BJ (cell line): ENCODE measurements around the gene RTL3. TPM values are rescaled to one million over a fixed set of nuclear protein-coding genes. Genes with fewer than 3 reads are reported as not detected.

ENCODE experiments used
- CTCF ChIA-PET: fragments of 350-600 bp; formaldehyde crosslinking; extraction: SDS; loops from one replicate; lab custom pipeline; 2021; ENCODE audit warnings: antibody characterized with exemption, inconsistent platforms; lab: Yijun Ruan, JAX
- POLR2A ChIA-PET: fragments of 300-600 bp; sonication (Branson Sonifier 250); formaldehyde crosslinking; extraction: SDS; loops from one replicate; lab custom pipeline; 2021; ENCODE audit warnings: antibody characterized with exemption; lab: Charles Lee
- DNase-seq: peaks from one replicate; pipeline ENCODE4 v3.0.0-alpha.2; 2011; ENCODE audit warnings: low read depth
- H3K27me3 ChIP-seq: 2 replicates; pipeline ENCODE4 v1.6.0; 2011; ENCODE audit warnings: low read length; ENCODE audit not compliant: control insufficient read depth, insufficient read depth
- H3K36me3 ChIP-seq: 2 replicates; pipeline ENCODE4 v1.5.1; 2011; ENCODE audit warnings: low read length; ENCODE audit not compliant: control insufficient read depth, insufficient read depth
- H3K4me3 ChIP-seq: 2 replicates; pipeline ENCODE4 v1.5.1; 2011; ENCODE audit warnings: low read depth, mild to moderate bottlenecking, control low read depth, low read length
- CTCF ChIP-seq: IDR thresholded peaks from 2 replicates; pipeline ENCODE4 v1.5.1; 2011; ENCODE audit warnings: low read depth, mild to moderate bottlenecking, control low read depth, inconsistent platforms, low read length, moderate library complexity; ENCODE audit not compliant: insufficient read depth
- polyA minus RNA-seq: library from RNA; depleted of rRNA, polyadenylated mRNA; stranded (reverse); fragments of >200 nt; gene quantifications from 2 replicates; pipeline ENCODE4 v1.2.3, GENCODE V29; 2011; rRNA and poly(A)+ RNA removed
- polyA plus RNA-seq: library from polyadenylated mRNA; depleted of rRNA; stranded (reverse); fragments of >200 nt; gene quantifications from 2 replicates; pipeline ENCODE4 v1.2.3, GENCODE V29; 2011; rRNA removed

RTL3 gene, protein sequence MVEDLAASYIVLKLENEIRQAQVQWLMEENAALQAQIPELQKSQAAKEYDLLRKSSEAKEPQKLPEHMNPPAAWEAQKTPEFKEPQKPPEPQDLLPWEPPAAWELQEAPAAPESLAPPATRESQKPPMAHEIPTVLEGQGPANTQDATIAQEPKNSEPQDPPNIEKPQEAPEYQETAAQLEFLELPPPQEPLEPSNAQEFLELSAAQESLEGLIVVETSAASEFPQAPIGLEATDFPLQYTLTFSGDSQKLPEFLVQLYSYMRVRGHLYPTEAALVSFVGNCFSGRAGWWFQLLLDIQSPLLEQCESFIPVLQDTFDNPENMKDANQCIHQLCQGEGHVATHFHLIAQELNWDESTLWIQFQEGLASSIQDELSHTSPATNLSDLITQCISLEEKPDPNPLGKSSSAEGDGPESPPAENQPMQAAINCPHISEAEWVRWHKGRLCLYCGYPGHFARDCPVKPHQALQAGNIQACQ
- polyA plus RNA-seq (0.51 and 0.59 TPM in 2 replicates), polyA minus RNA-seq (0.10 and 0.28 TPM in 2 replicates)

DNA sequence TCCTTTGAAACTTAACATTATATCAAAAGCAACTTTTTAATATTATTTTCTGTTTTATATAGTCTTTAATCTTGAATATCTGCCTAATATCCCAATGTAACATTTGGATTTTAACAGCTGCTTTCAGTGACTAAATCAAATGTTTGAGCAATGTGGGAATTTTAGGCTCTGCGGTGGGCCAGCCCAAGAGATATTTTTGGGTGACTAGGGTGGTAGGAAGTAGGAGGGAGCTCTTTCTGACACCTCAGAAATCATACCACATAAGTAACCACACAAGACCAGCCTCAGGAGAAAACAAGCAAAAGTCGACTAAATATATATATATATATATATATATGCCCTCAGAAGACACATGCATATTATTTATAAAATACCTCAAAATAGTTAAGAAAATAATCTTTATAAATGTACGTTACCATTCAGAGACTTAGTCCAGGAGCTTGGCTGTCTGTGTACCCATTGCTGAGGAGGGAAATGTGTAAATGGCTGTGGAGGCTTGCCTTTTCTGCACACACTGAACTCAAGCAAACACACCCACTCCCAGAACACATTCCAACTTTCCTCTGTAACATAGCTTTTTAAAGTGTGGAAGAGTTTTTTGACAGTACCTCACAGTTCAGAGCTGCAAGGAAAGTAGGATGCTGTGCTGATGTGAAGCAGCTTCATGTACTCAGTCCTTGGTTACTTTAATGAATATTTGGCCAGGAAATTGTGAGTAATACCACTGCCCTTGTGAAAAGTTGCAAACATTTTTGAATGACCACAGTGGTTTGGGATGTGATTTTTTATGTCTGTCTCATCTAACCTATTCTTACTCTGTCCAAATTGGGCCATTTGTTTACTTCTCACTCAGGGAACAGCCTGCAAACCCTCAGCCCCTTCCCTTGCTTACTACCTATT is at the start of gene RTL3:
RTL3 (minus strand) TSS at position 484 of the 900 bp plus-strand sequence. CDS start 908 bp downstream, outside the sequence.
- Histone ChIP-seq H3K4me3 (no peak within 1 kb of the TSS), H3K27me3 (no peaks in the 10 kb centered on the region), H3K36me3 (no peaks in the 10 kb centered on the region)
- peak; percentile 73 for DNase-seq
- CTCF ChIA-PET = interaction anchor here (0.7 kb wide), 1 partner anchor 50 kb away, joined by 3 read pairs; no protein-coding TSS in a partner anchor
- no peak for TF ChIP-seq CTCF
- POLR2A ChIA-PET = interaction anchor here (0.7 kb wide), 1 partner anchor 23 kb away, joined by 11 read pairs; no protein-coding TSS in a partner anchor

- no peak for TF ChIP-seq CTCF
- no peak for DNase-seq
- no peak overlapping the region for H3K4me3 ChIP-seq
- no peaks in the 10 kb centered on the region for H3K27me3 ChIP-seq
- CTCF ChIA-PET = interaction anchor here (0.8 to 2.6 kb wide), 9 partner anchors 15 to 373 kb away, joined by 3 to 22 read pairs (median 4); partner anchors contain the start of gene RTL3
- H3K36me3 ChIP-seq = no peaks in the 10 kb centered on the region
- POLR2A ChIA-PET = no interaction called here
Measured at GRCh38 chrX:78708816-78709215, 49.7 kb upstream of the RTL3 start.

DNA sequence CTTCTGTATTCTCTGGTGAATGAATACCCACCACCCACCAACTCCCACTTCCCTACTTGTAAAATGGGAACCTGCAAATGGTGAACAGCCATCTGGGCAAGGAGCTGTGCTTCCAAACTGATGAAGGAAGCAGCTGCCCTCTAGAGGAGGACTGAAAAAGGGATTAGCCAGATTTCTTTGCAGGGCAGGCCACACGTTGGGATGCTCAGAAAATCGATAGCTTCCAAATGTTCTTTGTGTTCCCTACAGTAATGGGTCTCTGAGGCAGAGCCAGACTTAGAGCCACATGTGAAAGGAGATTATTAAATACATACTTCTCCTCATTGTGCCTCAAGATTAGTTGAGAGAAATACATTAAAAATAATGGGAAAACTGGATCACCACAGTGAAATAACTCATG is 49.1 kb upstream of the RTL3 start:
- Histone ChIP-seq H3K36me3 (no peaks in the 10 kb centered on the region), H3K4me3 (no peak overlapping the region), H3K27me3 (no peaks in the 10 kb centered on the region)
- peak; percentile 69 for TF ChIP-seq CTCF
- CTCF ChIA-PET = interaction anchor here (0.6 to 2.6 kb wide), 10 partner anchors 15 to 373 kb away, joined by 3 to 22 read pairs (median 4); partner anchors contain the start of gene RTL3
- POLR2A ChIA-PET = no interaction called here
- DNase-seq = no peak

GRCh38 chrX:78706071-78706470 is 46.9 kb upstream of the RTL3 start:
- no peaks in the 10 kb centered on the region for H3K27me3 ChIP-seq
- CTCF ChIA-PET = interaction anchor here (1.0 to 1.5 kb wide), 2 partner anchors 9 to 110 kb away, joined by 3 to 4 read pairs; no protein-coding TSS in a partner anchor
- DNase-seq = no peak
- TF ChIP-seq CTCF = no peak
- no peak overlapping the region for H3K4me3 ChIP-seq
- POLR2A ChIA-PET = no interaction called here
- H3K36me3 ChIP-seq = no peaks in the 10 kb centered on the region
